ENCODE data around the gene ACER1.
A peak's percentile ranks its signal among the peaks of the same experiment; 100 is the strongest.
"Not testable (repeated sequence)": the region's sequence is repeated elsewhere in the genome, so short reads cannot be mapped to it uniquely, and the experiment has no call there.

The ACER1 gene

GRCh38 chr19:6287269-6287885 lies 46.0 kb downstream of the ACER1 start:
- no peak for DNase-seq (ENCODE audit: low spot score)

- DNase-seq (ENCODE audit: low spot score): no peak
These were observed 46.7 kb downstream of the ACER1 start for GRCh38 chr19:6286676-6287075.

- not testable (repeated sequence) for DNase-seq (ENCODE audit: low spot score)
These were observed 51.0 kb downstream of the ACER1 start for GRCh38 chr19:6282393-6282792.

- DNase-seq (ENCODE audit: low spot score): peak; percentile 90
These were observed 53.4 kb downstream of the ACER1 start, which contains the start of gene MLLT1 for GRCh38 chr19:6279931-6280591. TSS of gene MLLT1 (minus strand) at chr19:6279975. CDS start at chr19:6279784, 191 bp downstream.

GRCh38 chr19:6279620-6279930 lies 53.8 kb downstream of the ACER1 start:
- no peak for DNase-seq (ENCODE audit: low spot score)

- no peak for DNase-seq (ENCODE audit: low spot score)
These were observed 54.4 kb downstream of the ACER1 start for GRCh38 chr19:6278740-6279619.

- DNase-seq (ENCODE audit: low spot score): no peak
These were observed 55.4 kb downstream of the ACER1 start for GRCh38 chr19:6278051-6278450.

- no peak for DNase-seq (ENCODE audit: low spot score)
These were observed 57.0 kb downstream of the ACER1 start for GRCh38 chr19:6276447-6276846.

GRCh38 chr19:6275170-6275744 lies 58.2 kb downstream of the ACER1 start:
- DNase-seq (ENCODE audit: low spot score): no peak

- no peak for DNase-seq (ENCODE audit: low spot score)
These were observed 58.7 kb downstream of the ACER1 start for GRCh38 chr19:6274756-6275155.

GRCh38 chr19:6273701-6274601 lies 59.5 kb downstream of the ACER1 start:
- no peak for DNase-seq (ENCODE audit: low spot score)

- no peak for DNase-seq (ENCODE audit: low spot score)
These were observed 60.4 kb downstream of the ACER1 start for GRCh38 chr19:6272913-6273600.

GRCh38 chr19:6272411-6272791 lies 61.0 kb downstream of the ACER1 start:
- DNase-seq (ENCODE audit: low spot score): no peak

GRCh38 chr19:6271721-6272410 lies 61.5 kb downstream of the ACER1 start:
- no peak for DNase-seq (ENCODE audit: low spot score)

- DNase-seq (ENCODE audit: low spot score): no peak
These were observed 62.2 kb downstream of the ACER1 start for GRCh38 chr19:6271251-6271650.

- DNase-seq (ENCODE audit: low spot score): no peak
These were observed 62.6 kb downstream of the ACER1 start for GRCh38 chr19:6270822-6271221.

GRCh38 chr19:6270076-6270745 lies 63.2 kb downstream of the ACER1 start:
- no peak for DNase-seq (ENCODE audit: low spot score)

GRCh38 chr19:6269101-6269886 lies 64.1 kb downstream of the ACER1 start:
- no peak for DNase-seq (ENCODE audit: low spot score)

- no peak for DNase-seq (ENCODE audit: low spot score)
These were observed 65.0 kb downstream of the ACER1 start for GRCh38 chr19:6268382-6268771.

Measured in hematopoietic multipotent progenitor cell treated with erythropoietin and hydrocortisone succinate and interleukin-3 and kit ligand, for 17 days (in vitro differentiated cells).